Calu3 (cell line): ENCODE data around the gene PCDHA5. TPM values are rescaled to one million over a fixed set of nuclear protein-coding genes. Genes with fewer than 3 reads are reported as not detected.
"Not testable (repeated sequence)": the region's sequence is repeated elsewhere in the genome, so short reads cannot be mapped to it uniquely, and the experiment has no call there.

Experiments used
- BruUV-seq: library from RNA; stranded (reverse); fragments of 400-500 nt; replicated peaks from 2 replicates; lab custom pipeline; 2021; lab: Mats Ljungman, UMichigan
- CTCF ChIA-PET: fragments of 300-600 bp; sonication (Branson Sonifier 250); formaldehyde crosslinking; loops from one replicate; lab custom pipeline; 2022; ENCODE audit warnings: antibody characterized with exemption; lab: Charles Lee
- DNase-seq: peaks from one replicate; pipeline ENCODE4 v3.0.0; 2022
- H3K27ac Mint-ChIP-seq: one replicate; pipeline ENCODE4 v1.8.0; 2022; ENCODE audit warnings: mixed read lengths; ENCODE audit not compliant: unreplicated experiment
- H3K27me3 Mint-ChIP-seq: one replicate; pipeline ENCODE4 v1.8.0; 2022; ENCODE audit warnings: mixed read lengths; ENCODE audit not compliant: unreplicated experiment
- H3K36me3 Mint-ChIP-seq: one replicate; pipeline ENCODE4 v1.8.0; 2022; ENCODE audit warnings: mild to moderate bottlenecking, moderate library complexity, mixed read lengths; ENCODE audit not compliant: insufficient read depth, unreplicated experiment
- H3K4me1 Mint-ChIP-seq: one replicate; pipeline ENCODE4 v1.8.0; 2022; ENCODE audit warnings: mild to moderate bottlenecking, low read depth, mixed read lengths; ENCODE audit not compliant: unreplicated experiment
- H3K4me3 Mint-ChIP-seq: one replicate; pipeline ENCODE4 v1.8.0; 2022; ENCODE audit warnings: mild to moderate bottlenecking, low read depth, moderate library complexity, mixed read lengths; ENCODE audit not compliant: unreplicated experiment
- H3K9me3 Mint-ChIP-seq: one replicate; pipeline ENCODE4 v1.8.0; 2022; ENCODE audit warnings: low read depth, mixed read lengths; ENCODE audit not compliant: unreplicated experiment
- CTCF ChIP-seq: fragments of 200-600 bp; IDR thresholded peaks from one replicate; pipeline ENCODE4 v1.8.0; 2022; ENCODE audit warnings: antibody characterized with exemption; ENCODE audit not compliant: unreplicated experiment
- intact Hi-C: fragments of 100-400 bp; cut with micrococcal nuclease; formaldehyde crosslinking; loops from one replicate; pipeline ENCODE4 v1.10.0; 2022; ENCODE audit not compliant: unreplicated experiment
- total RNA-seq: library from RNA; stranded (reverse); gene quantifications from 2 replicates; pipeline ENCODE4 v1.2.3, GENCODE V29; 2022

PCDHA5 gene
- total RNA-seq, 1 experiment from 2014 or later: 1.5 TPM

GRCh38 chr5:140842798-140843733 lies 21.7 kb downstream of the PCDHA5 start:
- H3K27me3 Mint-ChIP-seq: no peaks in the 10 kb centered on the region
- H3K9me3 Mint-ChIP-seq: peaks cover 12% of the 10 kb centered on the region

GRCh38 chr5:140848139-140849102 lies 27.0 kb downstream of the PCDHA5 start, which contains the start of gene PCDHA9:
PCDHA9 (plus strand) TSS chr5:140848382; CDS start chr5:140848496, 114 bp downstream.
- H3K9me3 Mint-ChIP-seq, H3K4me1 Mint-ChIP-seq, H3K27ac Mint-ChIP-seq, H3K4me3 Mint-ChIP-seq, CTCF ChIA-PET, H3K27me3 Mint-ChIP-seq, H3K36me3 Mint-ChIP-seq, DNase-seq, BruUV-seq: not testable (repeated sequence)
- intact Hi-C loops: loop anchor here (1.0 kb wide), 1 partner anchor 193 kb away; no protein-coding TSS in a partner anchor

More at GRCh38 chr5:140842798-140843733, 21.7 kb downstream of the PCDHA5 start:
- BruUV-seq: no TSS peak
- CTCF ChIA-PET: no interaction called here
- DNase-seq: no peak
- H3K4me3 Mint-ChIP-seq: no peak overlapping the region
- intact Hi-C loops: no loop called here
- no peak for TF ChIP-seq CTCF
- no peak overlapping the region for H3K27ac Mint-ChIP-seq
- no peaks in the 10 kb centered on the region for H3K36me3 Mint-ChIP-seq
- H3K4me1 Mint-ChIP-seq: no peaks in the 10 kb centered on the region

GRCh38 chr5:140849831-140850634 lies 28.6 kb downstream of the PCDHA5 start:
- intact Hi-C loops, BruUV-seq, H3K36me3 Mint-ChIP-seq, DNase-seq, CTCF ChIA-PET, H3K9me3 Mint-ChIP-seq, H3K4me3 Mint-ChIP-seq, H3K27ac Mint-ChIP-seq, H3K4me1 Mint-ChIP-seq, H3K27me3 Mint-ChIP-seq: not testable (repeated sequence)

- CTCF ChIA-PET: no interaction called here
- H3K36me3 Mint-ChIP-seq: peaks cover 4% of the 10 kb centered on the region
- TF ChIP-seq CTCF: no peak
- H3K9me3 Mint-ChIP-seq: peaks cover 5% of the 10 kb centered on the region
- no peak within 1 kb of the TSS for H3K27ac Mint-ChIP-seq
- DNase-seq: no peak
- intact Hi-C loops: no loop called here
- no peak within 1 kb of the TSS for H3K4me3 Mint-ChIP-seq
- no peaks in the 10 kb centered on the region for H3K4me1 Mint-ChIP-seq
- no TSS peak for BruUV-seq
- no peaks in the 10 kb centered on the region for H3K27me3 Mint-ChIP-seq
Measured at GRCh38 chr5:140855772-140856674, 34.6 kb downstream of the PCDHA5 start, which contains the start of gene PCDHA10. PCDHA10 (plus strand) TSS chr5:140855897; CDS start chr5:140856049, 152 bp downstream.
